Activated naive CD4-positive, alpha-beta T cell (primary cell): ENCODE measurements around the gene KRTAP9-3.
"Not testable (repeated sequence)": the region's sequence is repeated elsewhere in the genome, so short reads cannot be mapped to it uniquely, and the experiment has no call there.

Source experiments
- DNase-seq, 4 experiments: peaks; one replicate each; lab custom pipeline; 2025; lab: John Stamatoyannopoulos, UW

Gene KRTAP9-3

GRCh38 chr17:41232399-41233105 lies at the start of gene KRTAP9-3:
Gene KRTAP9-3, plus strand, starts transcription at chr17:41232449. Its CDS starts 53 bp downstream, at chr17:41232502.
- DNase-seq = not testable (repeated sequence)

DNA sequence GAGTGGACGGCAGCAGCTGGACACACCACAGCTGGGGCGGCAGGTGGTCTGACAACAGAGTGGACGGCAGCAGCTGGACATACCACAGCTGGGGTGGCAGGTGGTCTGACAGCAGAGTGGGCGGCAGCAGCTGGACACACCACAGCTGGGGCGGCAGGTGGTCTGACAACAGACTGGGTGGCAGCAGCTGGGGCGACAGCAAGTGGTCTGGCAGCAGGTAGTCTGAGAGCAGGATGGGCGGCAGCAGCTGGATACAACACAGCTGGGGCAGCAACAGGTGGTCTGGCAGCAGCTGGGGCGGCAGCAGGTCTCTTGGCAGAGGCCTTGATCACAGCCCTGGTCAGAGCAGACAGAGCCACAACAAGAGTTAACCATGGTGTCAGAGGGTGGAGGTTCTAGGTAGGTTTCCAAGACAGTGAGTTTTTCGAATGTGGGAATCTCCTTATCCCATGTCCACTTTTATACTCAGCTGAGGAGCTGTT lies 47.7 kb upstream of the KRTAP9-3 start, which contains the start of gene KRTAP4-1:
Gene KRTAP4-1, minus strand, starts transcription at position 432 of the 482 bp plus-strand sequence. Its CDS starts 57 bp downstream, at position 375.
- DNase-seq = no peak

- DNase-seq = no peak
Observed at GRCh38 chr17:41185001-41185400, 47.2 kb upstream of the KRTAP9-3 start.

DNA sequence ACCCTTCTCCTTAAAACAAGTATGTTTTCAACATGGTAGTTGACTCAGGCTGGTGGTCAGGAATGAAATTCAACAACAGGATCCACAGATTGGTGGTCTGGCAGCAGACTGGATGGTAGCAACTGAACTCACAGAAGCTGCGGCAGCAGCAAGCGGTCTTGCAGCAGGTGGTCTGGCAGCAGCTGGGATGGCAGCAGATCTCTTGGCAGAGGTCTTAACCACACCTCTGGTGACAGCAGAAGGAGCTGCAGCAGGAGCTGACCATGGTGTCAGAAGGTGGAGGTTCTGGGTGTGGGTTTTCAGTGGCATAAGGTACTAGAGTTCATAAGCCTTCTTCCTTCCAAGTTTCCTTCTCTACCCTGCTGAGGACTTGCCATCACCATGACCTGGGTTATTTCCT lies 45.4 kb upstream of the KRTAP9-3 start:
- DNase-seq = no peak

DNA sequence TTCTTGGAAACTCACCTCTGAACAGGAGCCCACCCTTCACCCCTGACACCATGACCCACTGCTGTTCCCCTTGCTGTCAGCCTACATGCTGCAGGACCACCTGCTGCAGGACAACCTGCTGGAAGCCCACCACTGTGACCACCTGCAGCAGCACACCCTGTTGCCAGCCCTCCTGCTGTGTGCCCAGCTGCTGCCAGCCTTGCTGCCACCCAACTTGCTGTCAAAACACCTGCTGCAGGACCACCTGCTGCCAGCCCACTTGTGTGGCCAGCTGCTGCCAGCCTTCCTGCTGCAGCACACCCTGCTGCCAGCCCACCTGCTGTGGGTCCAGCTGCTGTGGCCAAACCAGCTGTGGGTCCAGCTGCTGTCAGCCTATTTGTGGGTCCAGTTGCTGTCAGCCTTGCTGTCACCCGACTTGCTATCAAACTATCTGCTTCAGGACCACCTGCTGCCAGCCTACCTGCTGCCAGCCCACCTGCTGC lies 42.4 kb upstream of the KRTAP9-3 start, which contains the start of gene KRTAP9-1:
Gene KRTAP9-1, plus strand, starts transcription at position 51 of the 482 bp plus-strand sequence. Its CDS starts 0 bp downstream, at position 51.
- DNase-seq = not testable (repeated sequence)

- no peak for DNase-seq
Observed at GRCh38 chr17:41190328-41190727, 41.9 kb upstream of the KRTAP9-3 start.

GRCh38 chr17:41196068-41196467 lies 36.2 kb upstream of the KRTAP9-3 start:
- DNase-seq = no peak

- DNase-seq = no peak
Observed at GRCh38 chr17:41199421-41200078, 32.7 kb upstream of the KRTAP9-3 start.

- DNase-seq = no peak
Observed at GRCh38 chr17:41211845-41212466, 20.3 kb upstream of the KRTAP9-3 start.

- no peak for DNase-seq
Observed at GRCh38 chr17:41212524-41213169, 19.6 kb upstream of the KRTAP9-3 start.

DNA sequence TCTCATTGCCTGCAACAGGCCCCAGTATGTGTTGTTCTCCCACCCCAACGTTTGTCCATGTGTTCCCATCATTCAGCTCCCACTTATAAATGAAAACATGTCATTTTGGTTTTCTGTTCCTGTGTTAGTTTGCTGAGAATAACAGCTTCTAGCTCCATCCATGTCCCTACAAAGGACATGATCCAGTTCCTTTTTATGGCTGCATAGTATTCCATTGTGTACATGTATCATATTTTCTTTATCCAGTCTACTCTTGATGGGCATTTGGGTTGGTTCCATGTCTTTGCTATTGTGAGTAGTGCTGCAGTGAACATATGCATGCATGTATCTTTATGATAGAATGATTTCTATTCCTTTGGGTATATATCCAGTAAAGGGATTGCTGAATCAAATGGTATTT lies 16.6 kb upstream of the KRTAP9-3 start:
- no peak for DNase-seq

DNA sequence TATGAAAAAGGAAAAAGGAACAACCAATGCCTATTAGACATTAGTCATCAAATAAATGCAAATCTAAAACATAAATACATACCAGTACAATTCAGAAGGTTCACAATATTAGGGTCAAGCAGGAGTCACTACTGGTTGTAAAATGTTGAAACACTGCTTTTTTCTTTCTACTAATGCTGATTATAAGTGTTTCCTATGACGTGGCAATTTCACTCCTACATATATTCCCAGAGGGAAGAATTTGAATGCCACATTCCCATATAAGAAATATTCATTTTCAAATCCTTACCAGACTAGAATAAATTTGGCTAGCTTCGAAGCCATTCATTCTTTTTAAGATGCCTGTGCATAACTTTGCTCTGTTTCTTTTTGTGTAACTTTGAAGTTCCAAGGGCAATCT lies 8.4 kb upstream of the KRTAP9-3 start:
- no peak for DNase-seq

DNA sequence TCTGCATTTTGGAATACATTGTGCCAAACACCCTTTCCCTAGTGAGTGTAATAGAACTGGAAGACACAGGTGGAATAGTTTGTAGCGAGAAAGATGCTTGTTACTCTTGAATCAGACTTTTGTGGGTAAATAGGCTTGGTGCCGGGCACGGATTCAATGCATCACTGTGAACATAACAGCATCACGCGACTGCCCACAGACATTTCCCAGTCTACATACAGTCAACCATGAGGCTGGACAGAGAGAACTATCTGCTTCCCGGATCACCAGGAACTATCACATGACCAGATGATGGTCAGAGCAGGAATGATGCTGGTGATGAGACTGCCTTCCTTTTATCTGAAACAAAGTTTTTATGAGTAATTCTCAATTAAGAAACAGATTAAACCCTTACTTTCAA lies 6.2 kb upstream of the KRTAP9-3 start:
- no peak for DNase-seq

DNA sequence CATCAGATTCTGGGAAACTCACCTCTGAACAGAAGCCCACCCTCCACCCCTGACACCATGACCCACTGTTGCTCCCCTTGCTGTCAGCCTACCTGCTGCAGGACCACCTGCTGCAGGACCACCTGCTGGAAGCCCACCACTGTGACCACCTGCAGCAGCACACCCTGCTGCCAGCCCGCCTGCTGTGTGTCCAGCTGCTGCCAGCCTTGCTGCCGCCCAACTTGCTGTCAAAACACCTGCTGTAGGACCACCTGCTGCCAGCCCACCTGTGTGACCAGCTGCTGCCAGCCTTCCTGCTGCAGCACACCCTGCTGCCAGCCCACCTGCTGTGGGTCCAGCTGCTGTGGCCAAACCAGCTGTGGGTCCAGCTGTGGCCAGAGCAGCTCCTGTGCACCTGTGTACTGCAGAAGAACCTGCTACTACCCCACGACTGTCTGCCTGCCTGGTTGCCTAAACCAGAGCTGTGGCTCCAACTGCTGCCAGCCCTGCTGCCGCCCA lies 5.6 kb upstream of the KRTAP9-3 start, which contains the start of gene KRTAP9-2:
Gene KRTAP9-2, plus strand, starts transcription at position 51 of the 498 bp plus-strand sequence. Its CDS starts 7 bp downstream, at position 58.
- not testable (repeated sequence) for DNase-seq

GRCh38 chr17:41230094-41230493 lies 2.2 kb upstream of the KRTAP9-3 start:
- DNase-seq = no peak

GRCh38 chr17:41231731-41232130 lies 518 bp upstream of the KRTAP9-3 start:
- DNase-seq = no peak

DNA sequence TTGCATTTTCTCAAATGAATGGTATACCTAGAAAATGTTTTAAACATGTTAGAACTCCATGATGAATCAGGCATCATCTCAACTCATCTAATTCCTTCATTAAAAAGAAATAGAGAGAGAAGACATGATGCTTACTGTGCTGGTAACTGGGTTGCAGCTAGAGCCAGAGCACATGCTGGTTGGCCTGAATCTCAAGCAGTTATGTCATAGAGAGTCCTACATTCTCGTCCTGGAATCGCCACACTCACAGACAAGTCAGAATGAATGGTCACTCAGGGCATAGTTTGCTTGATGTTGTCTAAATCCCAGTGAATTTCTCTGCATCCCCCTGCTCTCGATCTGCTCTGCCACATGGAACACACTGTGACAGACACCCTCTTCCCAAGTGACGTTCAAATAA lies 4.9 kb downstream of the KRTAP9-3 start:
- DNase-seq = not testable (repeated sequence)

DNA sequence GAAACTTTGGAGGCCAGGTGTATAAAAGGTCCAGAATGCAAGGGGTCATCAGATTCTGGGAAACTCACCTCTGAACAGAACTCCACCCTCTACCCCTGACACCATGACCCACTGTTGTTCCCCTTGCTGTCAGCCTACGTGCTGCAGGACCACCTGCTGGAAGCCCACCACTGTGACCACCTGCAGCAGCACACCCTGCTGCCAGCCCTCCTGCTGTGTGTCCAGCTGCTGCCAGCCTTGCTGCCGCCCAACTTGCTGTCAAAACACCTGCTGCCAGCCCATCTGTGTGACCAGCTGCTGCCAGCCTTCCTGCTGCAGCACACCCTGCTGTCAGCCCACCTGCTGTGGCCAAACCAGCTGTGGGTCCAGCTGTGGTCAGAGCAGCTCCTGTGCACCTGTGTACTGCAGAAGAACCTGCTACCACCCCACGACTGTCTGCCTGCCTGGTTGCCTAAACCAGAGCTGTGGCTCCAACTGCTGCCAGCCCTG lies 5.7 kb downstream of the KRTAP9-3 start, which contains the start of gene KRTAP9-8:
Gene KRTAP9-8, plus strand, starts transcription at position 51 of the 489 bp plus-strand sequence. Its CDS starts 53 bp downstream, at position 104.
- DNase-seq = not testable (repeated sequence)

DNA sequence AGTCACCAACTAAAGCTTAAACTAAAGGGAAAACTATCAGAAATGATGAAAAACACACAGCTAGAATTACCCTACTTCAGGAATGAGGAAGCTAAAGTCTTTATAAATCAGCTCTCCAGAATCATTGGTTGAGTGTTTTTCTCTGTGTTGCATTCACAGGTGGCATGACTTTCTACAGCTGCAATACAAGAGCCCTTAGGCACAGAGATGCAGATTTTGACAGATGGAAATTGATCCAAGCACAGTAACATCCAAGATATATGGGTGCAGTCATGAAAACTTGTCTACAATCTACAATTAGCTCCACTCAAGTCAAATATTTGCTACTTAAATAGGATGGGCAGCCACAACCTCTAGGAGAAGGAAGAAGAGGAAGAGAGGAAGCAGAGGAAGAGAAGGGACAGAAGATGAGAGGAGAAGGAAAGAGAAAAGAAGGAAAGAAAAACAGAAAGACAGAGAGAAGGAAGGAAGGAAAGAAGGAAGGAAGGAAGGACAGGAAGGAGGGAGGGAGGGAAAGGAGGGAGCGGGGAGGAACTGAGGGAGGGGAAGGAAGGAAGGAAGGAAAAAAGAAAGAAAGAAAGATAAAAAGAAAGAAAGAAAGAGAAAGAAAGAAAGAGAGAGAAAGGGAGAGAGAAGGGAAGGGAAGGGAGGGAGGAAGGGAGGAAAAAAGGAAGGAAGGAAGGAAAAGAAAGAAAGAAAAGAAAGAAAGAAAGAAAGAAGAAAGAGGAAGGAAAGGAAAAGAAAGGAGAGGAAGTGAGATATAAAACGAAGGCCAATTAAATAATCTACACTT lies 14.9 kb downstream of the KRTAP9-3 start:
- not testable (repeated sequence) for DNase-seq

- DNase-seq = not testable (repeated sequence)
Observed at GRCh38 chr17:41249637-41250240, 17.5 kb downstream of the KRTAP9-3 start, which contains the start of gene KRTAP9-4. Gene KRTAP9-4, plus strand, starts transcription at chr17:41249687. Its CDS starts 34 bp downstream, at chr17:41249721.
